Stimulated activated naive CD8-positive, alpha-beta T cell treated with anti-CD3 and anti-CD28 coated beads, Interleukin-15, Interleukin-2, amounts not matched to agents 100 ng/mL and 50 ng/mL, for 24 hours (primary cell): ENCODE results near the gene RASAL1.

Source experiments
- H3K27ac Mint-ChIP-seq: one replicate; pipeline ENCODE4 v1.8.0; 2021; ENCODE audit warnings: mild to moderate bottlenecking, mixed read lengths
- H3K27me3 Mint-ChIP-seq: one replicate; pipeline ENCODE4 v1.8.0; 2021; ENCODE audit warnings: mixed read lengths
- H3K36me3 Mint-ChIP-seq: one replicate; pipeline ENCODE4 v1.8.0; 2021; ENCODE audit warnings: low read depth, mixed read lengths
- H3K4me1 Mint-ChIP-seq: one replicate; pipeline ENCODE4 v1.8.0; 2021; ENCODE audit warnings: low read depth, mixed read lengths
- H3K4me3 Mint-ChIP-seq: one replicate; pipeline ENCODE4 v1.8.0; 2021; ENCODE audit warnings: mild to moderate bottlenecking, mixed read lengths
- H3K9me3 Mint-ChIP-seq: one replicate; pipeline ENCODE4 v1.8.0; 2021; ENCODE audit warnings: mixed read lengths

Gene RASAL1

DNA sequence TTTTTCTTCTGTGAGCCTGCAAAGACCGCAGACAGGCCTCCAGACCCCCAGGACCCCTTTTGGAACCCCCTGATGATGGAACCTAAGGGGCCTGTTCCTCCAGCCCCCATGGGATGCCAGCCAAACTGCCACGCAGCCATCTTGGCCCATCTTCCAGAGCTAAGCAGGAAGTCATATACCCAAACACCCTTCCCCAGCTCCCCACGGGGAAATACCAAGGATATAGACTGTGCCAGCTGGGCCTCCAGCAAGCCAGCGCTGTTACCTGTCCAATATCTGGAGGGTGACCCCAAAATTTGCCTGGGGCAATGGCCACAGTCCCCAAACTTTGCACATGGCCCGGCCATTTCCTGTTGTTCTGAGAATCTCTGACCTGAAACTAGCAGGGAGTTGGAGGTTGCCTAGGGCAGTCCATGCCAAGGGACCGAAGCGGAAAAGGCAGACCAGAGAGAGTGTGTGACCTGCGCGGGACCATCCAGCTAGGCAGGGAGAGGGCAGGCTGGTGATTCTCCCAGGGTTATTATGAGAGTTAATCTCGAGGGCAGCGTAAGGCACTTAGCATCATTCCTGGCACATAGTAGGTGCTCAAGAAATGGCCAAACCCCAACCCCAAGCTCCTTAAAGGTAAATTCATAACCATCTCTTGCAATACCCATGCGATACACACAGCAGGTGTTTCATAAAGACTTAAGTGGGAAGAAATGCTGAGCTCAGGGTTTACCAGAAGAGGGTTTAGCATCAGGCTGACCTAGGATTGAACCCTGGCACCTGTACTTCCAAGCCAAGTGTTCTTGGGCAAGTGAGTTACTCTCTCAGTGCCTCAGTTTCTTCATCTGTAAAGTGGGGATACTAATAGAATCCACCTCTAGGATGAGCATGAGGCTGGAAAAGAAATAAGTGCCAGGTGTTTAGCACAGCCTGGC is 2.6 kb upstream of the RASAL1 start:
- Mint-ChIP-seq H3K36me3 (no peaks in the 10 kb centered on the region), H3K9me3 (no peaks in the 10 kb centered on the region), H3K27ac (no peak overlapping the region), H3K4me3 (no peak overlapping the region), H3K4me1 (peaks cover 30% of the 10 kb centered on the region), H3K27me3 (peaks cover 6% of the 10 kb centered on the region)

DNA sequence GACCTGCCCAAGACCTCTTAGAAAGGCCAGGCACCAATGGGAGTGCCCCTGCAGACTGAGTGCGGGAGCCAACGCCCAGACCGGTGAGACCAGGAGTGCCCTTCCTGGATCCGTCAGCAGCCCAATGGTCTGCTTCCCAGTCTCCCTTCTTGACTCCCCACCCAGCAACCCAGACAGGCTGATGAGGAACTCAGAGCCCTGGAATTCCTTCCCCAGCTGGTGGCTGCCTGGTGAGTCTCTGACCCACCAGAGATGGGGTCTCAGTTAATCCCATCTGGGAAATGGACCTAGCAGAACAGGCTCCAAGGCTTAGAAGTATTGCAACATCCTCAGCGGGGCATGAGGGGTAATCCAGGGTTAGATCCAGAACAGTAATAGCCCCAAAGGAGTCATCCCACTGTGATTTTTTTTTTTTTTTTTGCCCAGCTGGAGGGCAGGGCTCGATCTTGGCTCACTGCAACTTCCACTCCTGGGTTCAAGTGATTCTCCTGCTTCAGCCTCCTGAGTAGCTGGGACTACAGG is 1.5 kb upstream of the RASAL1 start:
- H3K27ac Mint-ChIP-seq, result peak overlapping the region; percentile 90
- no peak overlapping the region for H3K4me3 Mint-ChIP-seq
- H3K4me1 Mint-ChIP-seq, result peaks cover 22% of the 10 kb centered on the region
- no peaks in the 10 kb centered on the region for H3K36me3 Mint-ChIP-seq
- peaks cover 6% of the 10 kb centered on the region for H3K27me3 Mint-ChIP-seq
- no peaks in the 10 kb centered on the region for H3K9me3 Mint-ChIP-seq

DNA sequence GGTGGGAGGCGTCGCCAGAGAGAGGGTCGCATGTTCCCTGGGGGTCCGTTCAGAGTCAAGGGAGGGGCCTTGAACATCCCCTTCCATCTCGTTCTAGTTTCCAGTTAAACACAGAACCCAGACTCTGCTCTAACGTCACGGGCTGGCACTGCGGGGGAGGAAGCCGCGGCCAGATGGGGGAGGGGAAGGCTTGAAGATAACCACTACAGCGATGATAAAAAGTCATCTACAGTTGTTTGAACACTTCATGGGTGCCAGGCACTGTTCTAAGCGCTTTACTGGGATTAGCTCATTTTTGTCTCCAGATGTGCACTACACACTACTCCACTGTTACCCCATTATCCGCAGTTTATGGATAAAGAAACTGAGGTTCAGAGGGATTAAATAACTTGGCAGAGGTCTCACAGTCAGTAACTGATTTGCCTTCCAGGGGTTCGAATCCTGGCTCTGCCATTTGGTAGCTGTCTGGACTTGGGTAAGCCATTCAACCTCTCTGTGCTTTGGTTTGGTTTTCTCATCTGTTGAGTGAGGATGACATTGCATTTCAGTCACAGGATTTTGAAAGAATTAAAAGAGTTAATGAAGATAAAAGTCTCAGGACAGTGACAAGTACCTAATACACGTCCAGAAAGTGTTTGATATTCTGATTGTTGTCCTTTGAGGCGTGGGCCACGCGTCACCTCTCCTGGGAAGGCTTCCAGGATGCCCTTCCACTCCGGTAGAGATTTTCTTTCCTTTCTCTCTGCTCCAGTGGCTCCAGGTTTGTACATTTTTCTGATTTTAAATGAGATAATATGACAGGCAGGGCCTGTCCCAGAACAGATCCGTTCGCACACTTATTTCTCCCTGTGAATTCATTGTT is 798 bp upstream of the RASAL1 start:
- peak overlapping the region; percentile 90 for H3K27ac Mint-ChIP-seq
- H3K4me1 Mint-ChIP-seq, result peaks cover 17% of the 10 kb centered on the region
- H3K36me3 Mint-ChIP-seq, result no peaks in the 10 kb centered on the region
- peak overlapping the region; percentile 83 for H3K4me3 Mint-ChIP-seq
- no peaks in the 10 kb centered on the region for H3K9me3 Mint-ChIP-seq
- peaks cover 6% of the 10 kb centered on the region for H3K27me3 Mint-ChIP-seq

DNA sequence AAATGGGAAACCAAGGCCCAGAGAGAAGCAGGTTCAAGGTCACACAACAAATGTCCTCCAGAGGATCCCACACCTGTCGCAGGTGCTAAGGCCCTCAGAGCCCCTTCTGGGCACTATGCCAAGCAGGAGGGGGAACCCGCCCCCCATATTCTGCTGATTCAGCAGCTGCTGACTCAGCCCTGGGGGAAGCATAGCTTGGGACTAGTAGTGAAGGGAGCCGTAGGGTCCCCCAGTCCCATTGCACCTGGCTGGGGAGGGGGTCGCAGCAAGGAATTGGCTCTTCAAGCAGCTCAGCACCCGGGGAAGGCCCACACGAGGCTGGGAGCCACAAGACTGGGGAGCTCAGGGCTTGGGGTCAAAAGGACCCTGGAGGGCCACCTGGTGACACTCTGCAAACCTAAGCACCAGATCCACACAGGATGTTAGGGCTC is 1.0 kb downstream of the RASAL1 start:
- Mint-ChIP-seq H3K9me3 (no peaks in the 10 kb centered on the region), H3K27ac (no peak overlapping the region), H3K36me3 (no peaks in the 10 kb centered on the region), H3K27me3 (peaks cover 6% of the 10 kb centered on the region), H3K4me3 (peak overlapping the region; percentile 75), H3K4me1 (peaks cover 20% of the 10 kb centered on the region)

DNA sequence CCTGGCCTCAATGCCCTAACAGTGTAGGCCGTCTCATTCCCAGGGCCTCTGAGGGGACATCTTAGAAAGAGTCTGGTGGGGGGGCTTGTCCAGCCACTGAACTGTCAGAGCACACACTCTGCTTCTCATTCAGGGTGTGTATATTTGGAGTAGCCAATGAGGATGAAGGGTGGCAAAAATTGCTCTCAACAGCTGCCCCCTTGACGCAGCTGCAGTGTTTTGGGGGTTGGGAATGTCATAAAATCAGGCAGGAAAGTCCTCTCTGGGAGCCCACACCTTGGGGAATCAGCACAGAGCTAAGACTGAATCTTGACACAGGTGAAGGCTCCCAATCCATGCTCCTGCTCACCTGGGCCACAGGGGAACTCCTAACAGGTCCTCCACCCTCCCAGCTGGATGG is 1.5 kb downstream of the RASAL1 start:
- peaks cover 6% of the 10 kb centered on the region for H3K27me3 Mint-ChIP-seq

DNA sequence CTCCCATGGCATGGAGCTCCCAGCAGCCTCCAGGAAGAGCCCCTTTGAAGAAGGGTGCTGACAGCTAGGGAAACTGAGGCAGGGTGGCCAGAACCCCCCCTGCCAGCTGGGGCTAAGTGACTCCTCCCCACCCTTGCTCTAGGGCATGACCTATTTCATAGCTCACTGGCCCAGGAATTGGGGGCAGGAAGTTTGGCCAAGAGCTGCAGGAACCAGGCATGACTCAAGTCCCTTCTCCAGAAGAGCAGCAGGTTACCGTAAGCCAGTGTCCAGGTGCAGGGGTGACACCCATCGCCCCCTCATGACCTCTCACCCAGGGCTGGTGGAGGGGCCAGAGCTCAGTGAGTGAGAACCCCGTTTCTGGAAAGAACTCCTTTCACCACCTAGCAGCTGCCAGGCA is 1.9 kb downstream of the RASAL1 start:
- H3K36me3 Mint-ChIP-seq, result no peaks in the 10 kb centered on the region
- peaks cover 6% of the 10 kb centered on the region for H3K27me3 Mint-ChIP-seq
- no peak overlapping the region for H3K4me3 Mint-ChIP-seq
- H3K4me1 Mint-ChIP-seq, result peaks cover 23% of the 10 kb centered on the region
- H3K9me3 Mint-ChIP-seq, result no peaks in the 10 kb centered on the region
- H3K27ac Mint-ChIP-seq, result no peak overlapping the region

More for the DNA sequence above, 1.5 kb downstream of the RASAL1 start:
- H3K4me1 Mint-ChIP-seq, result peaks cover 23% of the 10 kb centered on the region
- H3K27ac Mint-ChIP-seq, result no peak overlapping the region
- no peak overlapping the region for H3K4me3 Mint-ChIP-seq
- no peaks in the 10 kb centered on the region for H3K36me3 Mint-ChIP-seq
- H3K9me3 Mint-ChIP-seq, result no peaks in the 10 kb centered on the region

DNA sequence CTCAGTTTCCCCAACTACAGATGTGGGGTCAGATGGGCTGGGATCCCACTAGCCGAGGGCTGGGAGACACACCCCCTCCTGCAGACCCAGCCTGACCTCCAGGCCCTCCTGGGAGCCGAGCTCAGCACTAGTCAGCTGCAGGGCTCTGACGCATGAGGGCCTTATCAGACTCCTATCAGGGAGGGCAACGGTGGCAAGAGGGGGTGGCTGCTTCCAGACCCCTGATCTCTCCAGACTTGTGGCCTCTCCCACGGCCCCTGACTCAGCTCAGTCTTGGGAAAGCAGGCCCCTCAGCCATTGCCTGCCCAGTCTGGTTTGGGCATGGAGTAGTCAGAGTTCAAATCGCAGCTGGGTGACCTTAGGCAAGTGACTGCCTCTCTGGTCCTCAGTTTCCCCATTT is 2.5 kb downstream of the RASAL1 start:
- H3K4me1 Mint-ChIP-seq, result peaks cover 23% of the 10 kb centered on the region
- no peaks in the 10 kb centered on the region for H3K9me3 Mint-ChIP-seq
- H3K4me3 Mint-ChIP-seq, result no peak overlapping the region

DNA sequence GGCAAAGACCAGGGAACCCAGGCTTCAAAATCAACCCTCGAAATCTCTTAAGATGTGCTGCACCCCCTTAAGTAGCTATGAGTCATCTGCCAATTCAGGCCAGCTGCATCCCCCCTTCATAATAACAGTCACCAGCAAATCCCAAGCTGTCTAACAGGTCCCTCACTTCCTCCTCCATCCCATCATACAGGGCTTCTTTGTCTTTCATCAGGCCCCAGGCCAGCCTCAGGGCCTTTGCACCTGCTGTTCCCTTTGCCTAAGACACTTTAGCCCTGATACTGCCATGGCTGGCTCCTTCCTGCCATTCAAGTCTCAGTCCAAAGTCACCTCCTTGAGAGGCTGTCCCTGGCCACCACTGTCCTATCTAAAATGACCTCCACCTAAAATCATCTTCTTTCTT is 4.0 kb downstream of the RASAL1 start:
- Mint-ChIP-seq H3K9me3 (no peaks in the 10 kb centered on the region), H3K27ac (no peak overlapping the region), H3K4me1 (peaks cover 19% of the 10 kb centered on the region), H3K4me3 (no peak overlapping the region), H3K36me3 (no peaks in the 10 kb centered on the region), H3K27me3 (peaks cover 1% of the 10 kb centered on the region)

More for the DNA sequence above, 2.5 kb downstream of the RASAL1 start:
- no peak overlapping the region for H3K27ac Mint-ChIP-seq
- H3K27me3 Mint-ChIP-seq, result peaks cover 6% of the 10 kb centered on the region
- H3K36me3 Mint-ChIP-seq, result no peaks in the 10 kb centered on the region

DNA sequence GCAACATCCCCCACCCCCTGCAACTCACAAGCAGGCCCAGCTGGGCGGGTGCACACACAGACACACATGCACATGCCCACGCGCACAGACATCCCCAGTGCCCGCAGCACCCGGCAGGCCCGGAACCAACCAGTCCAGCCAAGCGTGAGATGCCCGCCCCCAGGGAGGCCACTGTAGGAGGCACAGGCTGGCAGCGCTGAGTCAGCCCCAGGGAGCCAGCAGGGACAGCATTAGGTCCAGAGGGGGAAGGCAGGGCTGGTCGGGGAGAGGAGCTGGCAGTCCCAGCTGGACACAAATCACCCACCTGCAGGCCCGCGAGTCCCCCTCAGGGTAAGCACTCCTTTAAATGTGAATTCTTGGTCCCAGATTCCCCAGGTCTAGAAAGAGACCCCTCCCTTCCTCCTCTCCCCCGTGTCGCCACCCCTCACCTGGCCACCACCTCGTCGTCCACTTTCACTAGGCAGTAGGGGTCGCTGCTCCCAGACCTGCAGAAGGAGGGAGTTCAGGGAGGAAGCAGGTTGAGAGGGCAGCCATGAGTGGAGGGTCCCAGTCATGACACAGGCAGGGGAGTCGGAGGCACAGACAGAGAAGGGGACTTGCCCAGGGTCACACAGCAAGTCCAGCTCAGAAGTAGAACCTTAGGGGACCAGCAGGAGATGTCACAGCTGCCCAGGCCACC is 5.0 kb downstream of the RASAL1 start:
- H3K9me3 Mint-ChIP-seq, result no peaks in the 10 kb centered on the region
- H3K27ac Mint-ChIP-seq, result no peak overlapping the region
- no peaks in the 10 kb centered on the region for H3K27me3 Mint-ChIP-seq
- H3K4me3 Mint-ChIP-seq, result no peak overlapping the region
- peaks cover 10% of the 10 kb centered on the region for H3K4me1 Mint-ChIP-seq
- H3K36me3 Mint-ChIP-seq, result no peaks in the 10 kb centered on the region

DNA sequence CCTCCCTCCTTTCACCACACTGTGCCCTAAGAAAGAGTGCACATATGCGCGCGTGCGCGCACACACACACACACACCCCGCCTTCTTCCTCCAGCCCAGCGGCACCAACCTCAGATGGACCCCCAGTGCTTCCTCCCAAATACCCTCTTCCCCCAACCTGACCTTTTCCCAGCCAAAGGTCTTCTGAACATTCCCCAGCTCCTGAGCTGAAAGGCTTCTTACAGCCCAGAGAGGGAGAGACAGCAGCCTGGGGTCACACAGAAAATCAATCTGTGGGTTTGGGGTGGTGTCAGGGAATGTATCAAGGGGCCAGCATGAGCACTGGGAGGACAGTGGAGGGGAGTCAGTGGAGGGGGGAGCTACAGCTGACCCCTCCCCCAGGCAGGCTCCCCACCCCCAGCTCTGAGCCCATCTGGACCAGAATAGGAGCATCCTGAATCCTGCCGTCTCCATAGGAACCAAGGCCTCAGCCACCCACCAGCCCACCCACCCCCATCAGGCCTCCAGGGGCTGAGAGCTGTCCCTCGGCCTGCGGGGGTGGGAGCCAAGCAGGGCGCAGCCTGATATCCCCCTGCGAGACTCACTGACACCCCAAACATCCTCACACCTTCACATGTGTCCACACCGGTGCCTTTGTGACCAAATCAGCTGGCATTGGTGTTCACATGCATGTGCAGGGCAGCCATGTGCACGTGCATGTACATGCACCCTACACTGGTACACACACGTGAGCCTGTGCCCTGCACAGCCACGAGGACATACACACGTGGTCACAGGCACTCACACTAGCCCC is 5.7 kb downstream of the RASAL1 start:
- Mint-ChIP-seq H3K4me1 (peaks cover 6% of the 10 kb centered on the region), H3K27me3 (no peaks in the 10 kb centered on the region), H3K36me3 (no peaks in the 10 kb centered on the region), H3K9me3 (no peaks in the 10 kb centered on the region), H3K4me3 (no peak overlapping the region), H3K27ac (no peak overlapping the region)

DNA sequence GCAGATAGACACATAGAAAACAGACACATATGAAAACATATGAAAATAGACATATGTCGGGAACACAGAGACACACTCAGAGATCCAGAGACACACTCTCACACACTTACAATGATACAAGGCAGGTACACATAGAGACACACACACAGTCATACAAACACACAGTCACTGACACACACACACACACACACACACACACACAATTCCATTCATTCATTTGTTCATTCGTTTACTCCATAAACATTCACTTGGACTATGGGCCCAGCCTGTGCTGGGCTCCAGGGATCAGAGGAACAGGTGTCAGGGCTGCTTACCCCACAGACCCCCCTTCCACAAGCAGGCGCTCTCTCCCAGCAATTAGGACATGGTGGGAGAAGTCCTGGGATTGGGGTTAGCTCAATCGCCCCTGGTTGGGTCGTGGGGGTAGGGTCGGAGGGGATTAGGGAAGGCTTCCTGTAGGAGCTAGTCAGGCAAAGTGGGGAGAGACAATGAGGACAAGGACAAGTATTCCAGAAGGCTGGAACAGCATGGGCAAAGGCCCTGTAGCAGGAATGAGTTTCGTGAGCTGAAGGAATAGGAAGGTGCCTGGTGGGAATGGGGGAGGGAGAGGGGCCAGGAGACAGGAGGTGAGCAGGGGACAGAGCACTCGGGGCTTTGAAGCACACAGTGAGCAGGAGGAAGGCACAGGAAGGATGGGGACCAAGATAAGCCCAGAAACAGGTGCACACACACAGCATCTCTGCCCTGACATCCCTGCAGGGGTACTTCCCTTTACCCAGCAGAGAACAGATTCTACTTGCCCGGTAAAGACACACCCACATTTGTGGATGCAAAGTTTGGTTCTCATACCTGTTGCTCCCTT is 6.5 kb downstream of the RASAL1 start:
- Mint-ChIP-seq H3K4me1 (peaks cover 6% of the 10 kb centered on the region), H3K36me3 (no peaks in the 10 kb centered on the region), H3K9me3 (no peaks in the 10 kb centered on the region), H3K27ac (no peak overlapping the region), H3K27me3 (no peaks in the 10 kb centered on the region), H3K4me3 (no peak overlapping the region)

DNA sequence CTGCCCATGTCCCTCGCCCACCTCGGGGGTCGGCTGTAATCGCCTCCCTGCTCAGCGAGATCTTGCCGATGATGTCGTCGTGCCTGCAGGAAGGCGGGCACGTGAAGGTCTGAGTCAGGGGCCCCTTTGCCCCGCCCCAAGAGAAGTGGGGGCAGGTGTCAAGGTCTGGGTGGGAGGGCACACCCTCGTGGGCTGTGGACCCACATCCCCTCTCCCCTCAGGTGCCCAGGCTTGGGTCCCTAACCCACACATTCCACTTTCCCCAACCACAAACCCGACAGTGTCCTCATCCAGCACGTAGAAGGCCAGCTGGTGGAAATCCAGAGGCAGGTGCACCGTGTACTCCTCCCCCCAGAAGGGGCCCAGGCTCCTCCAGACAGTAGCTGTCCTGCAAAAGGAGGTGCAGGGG is 7.8 kb downstream of the RASAL1 start:
- Mint-ChIP-seq H3K4me3 (no peak overlapping the region), H3K27ac (no peak overlapping the region), H3K36me3 (no peaks in the 10 kb centered on the region)

DNA sequence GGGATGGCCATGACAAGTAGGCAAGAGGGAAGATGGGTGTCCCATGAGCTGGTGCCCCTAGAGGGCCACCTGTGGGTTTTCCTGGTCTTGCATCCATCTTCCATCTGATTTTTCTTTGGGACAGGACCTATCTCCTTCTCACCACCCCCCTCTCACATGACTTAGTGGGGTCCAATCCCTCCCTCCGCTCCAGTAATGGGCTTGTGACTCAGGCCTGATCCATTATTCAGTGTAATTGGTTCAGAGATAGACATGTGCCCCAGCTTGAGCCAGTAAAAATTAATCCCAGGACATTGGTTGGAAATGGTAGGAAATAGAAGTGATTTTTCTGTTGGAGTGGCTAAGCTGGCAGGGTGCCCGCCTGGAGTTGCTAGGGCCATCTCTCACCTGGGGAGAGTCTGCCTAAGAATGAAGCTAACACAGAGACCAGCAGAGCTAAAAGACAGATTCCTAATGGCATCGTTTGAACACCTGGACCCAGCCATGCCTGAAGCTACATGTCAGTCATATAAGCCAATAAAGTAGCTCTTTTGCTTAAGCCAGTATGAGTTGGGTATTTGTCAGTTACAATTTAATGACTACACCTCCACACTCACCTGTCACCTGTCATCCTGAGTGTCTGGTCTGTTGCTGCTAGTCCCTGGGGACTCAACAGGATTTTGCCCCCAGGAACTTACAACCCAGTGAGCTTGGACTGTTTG is 14.7 kb downstream of the RASAL1 start:
- H3K27ac Mint-ChIP-seq, result no peak overlapping the region
- no peaks in the 10 kb centered on the region for H3K36me3 Mint-ChIP-seq
- H3K4me3 Mint-ChIP-seq, result no peak overlapping the region
- no peaks in the 10 kb centered on the region for H3K27me3 Mint-ChIP-seq
- peaks cover 6% of the 10 kb centered on the region for H3K9me3 Mint-ChIP-seq
- H3K4me1 Mint-ChIP-seq, result no peaks in the 10 kb centered on the region

More for the DNA sequence above, 7.8 kb downstream of the RASAL1 start:
- peaks cover 6% of the 10 kb centered on the region for H3K4me1 Mint-ChIP-seq
- no peaks in the 10 kb centered on the region for H3K27me3 Mint-ChIP-seq
- H3K9me3 Mint-ChIP-seq, result peaks cover 6% of the 10 kb centered on the region
